WERI-Rb-1 (cell line): Measurements from ENCODE around the gene SSNA1.

Source experiments
- DNase-seq: peaks from one replicate; pipeline ENCODE4 v3.0.0-alpha.2; 2020
- H3K27ac ChIP-seq: fragments of 250-450 bp; sonication (Bioruptor Pico); 2 replicates; pipeline ENCODE4 v1.5.1; 2020; ENCODE audit warnings: mild to moderate bottlenecking, moderate library complexity
- H3K27me3 ChIP-seq: fragments of 250-450 bp; sonication (Bioruptor Pico); 2 replicates; pipeline ENCODE4 v1.5.1; 2021; ENCODE audit warnings: mild to moderate bottlenecking, low read depth, moderate library complexity; ENCODE audit not compliant: insufficient read depth, severe bottlenecking
- H3K36me3 ChIP-seq: fragments of 250-450 bp; sonication (Bioruptor Pico); 2 replicates; pipeline ENCODE4 v1.5.1; 2020; ENCODE audit warnings: mild to moderate bottlenecking, moderate library complexity
- H3K4me3 ChIP-seq: 2 replicates; pipeline ENCODE4 v1.5.1; 2011; ENCODE audit warnings: low read depth, mild to moderate bottlenecking, control low read depth, low read length
- H3K9me3 ChIP-seq: fragments of 250-450 bp; sonication (Bioruptor Pico); 2 replicates; pipeline ENCODE4 v1.5.1; 2021; ENCODE audit warnings: mild to moderate bottlenecking, moderate library complexity; ENCODE audit not compliant: severe bottlenecking
- TF ChIP-seq, protein P1 (sequence below): IDR thresholded peaks from 2 replicates; pipeline ENCODE4 v1.5.1; 2011; ENCODE audit warnings: low read depth, mild to moderate bottlenecking, control low read depth, inconsistent platforms, low read length

SSNA1 gene

GRCh38 chr9:137166380-137167229 lies 21.9 kb upstream of the SSNA1 start:
- H3K27me3 ChIP-seq, result no peaks in the 10 kb centered on the region
- DNase-seq, result no peak
- H3K27ac ChIP-seq, result no peak overlapping the region
- H3K36me3 ChIP-seq, result no peaks in the 10 kb centered on the region
- H3K9me3 ChIP-seq, result no peaks in the 10 kb centered on the region
- H3K4me3 ChIP-seq, result no peak overlapping the region
- TF ChIP-seq, protein P1, sequence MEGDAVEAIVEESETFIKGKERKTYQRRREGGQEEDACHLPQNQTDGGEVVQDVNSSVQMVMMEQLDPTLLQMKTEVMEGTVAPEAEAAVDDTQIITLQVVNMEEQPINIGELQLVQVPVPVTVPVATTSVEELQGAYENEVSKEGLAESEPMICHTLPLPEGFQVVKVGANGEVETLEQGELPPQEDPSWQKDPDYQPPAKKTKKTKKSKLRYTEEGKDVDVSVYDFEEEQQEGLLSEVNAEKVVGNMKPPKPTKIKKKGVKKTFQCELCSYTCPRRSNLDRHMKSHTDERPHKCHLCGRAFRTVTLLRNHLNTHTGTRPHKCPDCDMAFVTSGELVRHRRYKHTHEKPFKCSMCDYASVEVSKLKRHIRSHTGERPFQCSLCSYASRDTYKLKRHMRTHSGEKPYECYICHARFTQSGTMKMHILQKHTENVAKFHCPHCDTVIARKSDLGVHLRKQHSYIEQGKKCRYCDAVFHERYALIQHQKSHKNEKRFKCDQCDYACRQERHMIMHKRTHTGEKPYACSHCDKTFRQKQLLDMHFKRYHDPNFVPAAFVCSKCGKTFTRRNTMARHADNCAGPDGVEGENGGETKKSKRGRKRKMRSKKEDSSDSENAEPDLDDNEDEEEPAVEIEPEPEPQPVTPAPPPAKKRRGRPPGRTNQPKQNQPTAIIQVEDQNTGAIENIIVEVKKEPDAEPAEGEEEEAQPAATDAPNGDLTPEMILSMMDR, result no peak

DNA sequence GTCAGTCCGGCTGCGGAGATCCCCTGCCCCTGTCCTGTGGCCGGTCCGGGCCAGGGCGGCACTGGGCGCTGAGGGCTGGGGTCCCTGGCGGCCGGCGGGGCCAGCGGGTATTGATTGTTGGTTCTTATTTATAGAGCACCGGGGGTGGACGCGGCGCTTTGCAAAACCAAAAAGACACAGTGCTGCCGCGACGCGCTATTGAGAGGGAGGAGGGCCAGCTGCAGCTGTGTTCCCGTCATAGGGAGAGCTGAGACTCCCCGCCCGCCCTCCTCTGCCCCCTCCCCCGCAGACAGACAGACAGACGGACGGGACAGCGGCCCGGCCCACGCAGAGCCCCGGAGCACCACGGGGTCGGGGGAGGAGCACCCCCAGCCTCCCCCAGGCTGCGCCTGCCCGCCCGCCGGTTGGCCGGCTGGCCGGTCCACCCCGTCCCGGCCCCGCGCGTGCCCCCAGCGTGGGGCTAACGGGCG lies 21.2 kb upstream of the SSNA1 start:
- Histone ChIP-seq H3K36me3 (no peaks in the 10 kb centered on the region), H3K27ac (no peak overlapping the region), H3K27me3 (no peaks in the 10 kb centered on the region), H3K9me3 (no peaks in the 10 kb centered on the region), H3K4me3 (no peak overlapping the region)
- TF ChIP-seq, protein P1, result no peak
- no peak for DNase-seq

DNA sequence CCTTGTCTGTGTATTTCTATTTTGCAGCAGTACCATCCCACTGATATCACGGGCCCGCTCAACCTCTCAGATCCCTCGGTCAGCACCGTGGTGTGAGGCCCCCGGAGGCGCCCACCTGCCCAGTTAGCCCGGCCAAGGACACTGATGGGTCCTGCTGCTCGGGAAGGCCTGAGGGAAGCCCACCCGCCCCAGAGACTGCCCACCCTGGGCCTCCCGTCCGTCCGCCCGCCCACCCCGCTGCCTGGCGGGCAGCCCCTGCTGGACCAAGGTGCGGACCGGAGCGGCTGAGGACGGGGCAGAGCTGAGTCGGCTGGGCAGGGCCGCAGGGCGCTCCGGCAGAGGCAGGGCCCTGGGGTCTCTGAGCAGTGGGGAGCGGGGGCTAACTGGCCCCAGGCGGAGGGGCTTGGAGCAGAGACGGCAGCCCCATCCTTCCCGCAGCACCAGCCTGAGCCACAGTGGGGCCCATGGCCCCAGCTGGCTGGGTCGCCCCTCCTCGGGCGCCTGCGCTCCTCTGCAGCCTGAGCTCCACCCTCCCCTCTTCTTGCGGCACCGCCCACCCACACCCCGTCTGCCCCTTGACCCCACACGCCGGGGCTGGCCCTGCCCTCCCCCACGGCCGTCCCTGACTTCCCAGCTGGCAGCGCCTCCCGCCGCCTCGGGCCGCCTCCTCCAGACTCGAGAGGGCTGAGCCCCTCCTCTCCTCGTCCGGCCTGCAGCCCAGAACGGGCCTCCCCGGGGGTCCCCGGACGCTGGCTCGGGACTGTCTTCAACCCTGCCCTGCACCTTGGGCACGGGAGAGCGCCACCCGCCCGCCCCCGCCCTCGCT lies 20.5 kb upstream of the SSNA1 start:
- Histone ChIP-seq H3K9me3 (no peaks in the 10 kb centered on the region), H3K4me3 (peak overlapping the region; percentile 48), H3K36me3 (no peaks in the 10 kb centered on the region), H3K27me3 (no peaks in the 10 kb centered on the region), H3K27ac (no peak overlapping the region)
- peak; percentile 82 for DNase-seq
- TF ChIP-seq, protein P1, result no peak

- H3K9me3 ChIP-seq, result no peaks in the 10 kb centered on the region
- TF ChIP-seq, protein P1, result no peak
- no peaks in the 10 kb centered on the region for H3K36me3 ChIP-seq
- DNase-seq, result no peak
- peak overlapping the region; percentile 48 for H3K4me3 ChIP-seq
- no peaks in the 10 kb centered on the region for H3K27me3 ChIP-seq
- H3K27ac ChIP-seq, result peak overlapping the region; percentile 61; the same call in 1 of the 2 replicates
Observed at GRCh38 chr9:137168573-137168903, 19.9 kb upstream of the SSNA1 start.

GRCh38 chr9:137168904-137169856 lies 19.3 kb upstream of the SSNA1 start:
- H3K4me3 ChIP-seq, result peak overlapping the region; percentile 48
- TF ChIP-seq, protein P1, result no peak

More at GRCh38 chr9:137168904-137169856, 19.3 kb upstream of the SSNA1 start:
- no peaks in the 10 kb centered on the region for H3K9me3 ChIP-seq
- H3K27me3 ChIP-seq, result no peaks in the 10 kb centered on the region
- H3K27ac ChIP-seq, result peak overlapping the region; percentile 61
- peak; percentile 59 for DNase-seq
- no peaks in the 10 kb centered on the region for H3K36me3 ChIP-seq
